ENCODE results near the gene TRIM74. TPM values are rescaled to one million over a fixed set of nuclear protein-coding genes. Genes with fewer than 3 reads are reported as not detected.
"Not testable (repeated sequence)": the region's sequence is repeated elsewhere in the genome, so short reads cannot be mapped to it uniquely, and the experiment has no call there.

The TRIM74 gene
- total RNA-seq, 1 experiment from 2014 or later = 0.26 TPM

DNA sequence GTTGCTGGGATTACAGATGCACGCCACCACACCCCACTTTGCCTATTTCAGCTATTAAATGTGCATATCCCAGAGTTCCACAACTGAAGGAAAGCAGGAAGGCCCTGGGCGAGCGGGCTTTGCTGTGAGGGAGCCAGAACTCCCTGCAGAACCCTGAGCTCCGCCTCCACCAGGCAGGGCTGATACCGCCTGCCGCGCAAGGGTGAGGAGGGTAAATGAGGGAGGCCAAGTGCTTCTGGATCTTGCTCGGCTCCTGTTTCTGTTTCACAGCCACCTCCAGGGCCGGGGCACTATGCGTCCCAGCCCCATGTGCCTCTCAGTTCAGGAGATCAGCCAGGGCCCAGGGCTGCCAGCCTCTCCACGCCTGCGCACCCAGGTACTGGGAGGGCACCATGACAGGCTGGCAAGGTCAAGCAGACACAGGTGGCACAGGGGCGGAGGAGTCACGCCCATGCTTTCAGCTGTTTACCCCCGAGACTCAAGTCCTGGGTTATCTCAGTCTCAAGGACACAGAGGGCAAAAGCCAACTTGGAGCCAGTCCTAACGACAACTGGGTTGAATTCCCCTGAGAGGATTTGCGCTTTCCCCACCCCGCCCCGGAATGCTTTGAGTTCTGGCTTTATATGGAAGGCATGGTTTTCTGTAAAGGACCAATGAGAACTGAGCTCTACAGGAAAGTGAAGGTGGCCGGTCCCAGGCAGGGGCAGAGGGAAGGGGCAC is 8.5 kb downstream of the TRIM74 start:
- intact Hi-C loops (cut with micrococcal nuclease); CTCF ChIA-PET; DNase-seq (ENCODE audit: unreplicated experiment); H3K9me3 Mint-ChIP-seq (ENCODE audit: unreplicated experiment); H3K27me3 Mint-ChIP-seq (ENCODE audit: insufficient read depth, unreplicated experiment); H3K4me3 Mint-ChIP-seq (ENCODE audit: unreplicated experiment); BruUV-seq (replicated peaks); POLR2A ChIA-PET; H3K36me3 Mint-ChIP-seq (ENCODE audit: insufficient read depth, unreplicated experiment); H3K4me1 Mint-ChIP-seq (ENCODE audit: insufficient read depth, unreplicated experiment); H3K27ac Mint-ChIP-seq (ENCODE audit: low read depth, unreplicated experiment): not testable (repeated sequence)

DNA sequence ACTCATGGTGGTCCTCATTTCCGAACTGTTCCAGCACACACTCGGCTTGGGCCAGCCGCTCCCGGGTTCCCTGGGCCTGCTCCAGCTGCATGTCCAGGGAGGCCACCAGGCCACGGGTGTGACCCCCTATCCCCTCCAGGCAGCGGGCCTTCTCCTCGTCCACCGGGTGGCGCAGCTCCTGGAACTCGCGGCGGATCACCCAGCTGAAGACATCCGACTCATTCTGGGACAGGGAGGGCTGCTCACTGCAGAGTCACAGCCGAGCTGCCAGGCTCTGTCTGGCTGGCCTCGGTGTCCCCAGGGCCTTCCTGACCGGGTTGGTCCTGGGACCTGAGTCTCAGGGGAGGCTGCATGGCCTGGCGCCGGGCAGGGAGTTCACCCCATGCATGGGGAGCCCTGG is 9.2 kb downstream of the TRIM74 start:
- DNase-seq (ENCODE audit: unreplicated experiment); H3K4me1 Mint-ChIP-seq (ENCODE audit: insufficient read depth, unreplicated experiment); H3K36me3 Mint-ChIP-seq (ENCODE audit: insufficient read depth, unreplicated experiment); POLR2A ChIA-PET; BruUV-seq (replicated peaks); intact Hi-C loops (cut with micrococcal nuclease); H3K27me3 Mint-ChIP-seq (ENCODE audit: insufficient read depth, unreplicated experiment); H3K27ac Mint-ChIP-seq (ENCODE audit: low read depth, unreplicated experiment); H3K9me3 Mint-ChIP-seq (ENCODE audit: unreplicated experiment); CTCF ChIA-PET; H3K4me3 Mint-ChIP-seq (ENCODE audit: unreplicated experiment): not testable (repeated sequence)

DNA sequence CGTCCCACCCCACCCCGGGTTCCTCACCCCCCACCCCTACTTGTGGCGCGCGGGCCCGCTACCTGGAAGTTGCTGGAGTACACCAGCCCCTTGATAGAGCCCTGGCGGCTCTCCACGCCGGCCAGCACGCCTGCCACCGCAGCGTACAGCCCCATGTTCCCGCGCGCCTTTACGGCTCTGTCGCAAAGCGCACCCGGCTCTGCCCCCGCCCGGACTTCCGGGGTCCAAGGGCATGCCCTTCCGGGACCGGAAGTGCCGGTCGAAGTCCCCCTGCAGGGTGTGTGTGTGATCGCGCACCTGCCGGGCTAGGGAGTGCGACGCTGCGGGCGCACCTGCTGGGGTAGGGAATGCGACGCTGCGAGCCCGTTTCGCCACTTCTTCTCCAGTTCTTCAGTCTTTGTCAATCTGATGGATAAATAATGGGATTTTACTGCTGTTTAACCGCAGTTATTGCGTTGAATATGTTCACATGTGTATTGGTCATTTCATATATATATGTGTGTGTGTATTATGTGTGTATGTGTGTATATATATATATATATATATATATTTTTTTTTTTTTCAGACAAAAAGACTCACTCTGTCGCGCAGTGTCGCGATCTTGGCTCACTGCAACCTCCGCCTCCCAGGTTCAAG is 14.6 kb downstream of the TRIM74 start:
- H3K4me1 Mint-ChIP-seq (ENCODE audit: insufficient read depth, unreplicated experiment); DNase-seq (ENCODE audit: unreplicated experiment); intact Hi-C loops (cut with micrococcal nuclease); BruUV-seq (replicated peaks); POLR2A ChIA-PET; H3K36me3 Mint-ChIP-seq (ENCODE audit: insufficient read depth, unreplicated experiment); H3K27me3 Mint-ChIP-seq (ENCODE audit: insufficient read depth, unreplicated experiment); H3K27ac Mint-ChIP-seq (ENCODE audit: low read depth, unreplicated experiment); H3K9me3 Mint-ChIP-seq (ENCODE audit: unreplicated experiment); CTCF ChIA-PET: not testable (repeated sequence)
- peak overlapping the region; percentile 59 for H3K4me3 Mint-ChIP-seq (ENCODE audit: unreplicated experiment)

DNA sequence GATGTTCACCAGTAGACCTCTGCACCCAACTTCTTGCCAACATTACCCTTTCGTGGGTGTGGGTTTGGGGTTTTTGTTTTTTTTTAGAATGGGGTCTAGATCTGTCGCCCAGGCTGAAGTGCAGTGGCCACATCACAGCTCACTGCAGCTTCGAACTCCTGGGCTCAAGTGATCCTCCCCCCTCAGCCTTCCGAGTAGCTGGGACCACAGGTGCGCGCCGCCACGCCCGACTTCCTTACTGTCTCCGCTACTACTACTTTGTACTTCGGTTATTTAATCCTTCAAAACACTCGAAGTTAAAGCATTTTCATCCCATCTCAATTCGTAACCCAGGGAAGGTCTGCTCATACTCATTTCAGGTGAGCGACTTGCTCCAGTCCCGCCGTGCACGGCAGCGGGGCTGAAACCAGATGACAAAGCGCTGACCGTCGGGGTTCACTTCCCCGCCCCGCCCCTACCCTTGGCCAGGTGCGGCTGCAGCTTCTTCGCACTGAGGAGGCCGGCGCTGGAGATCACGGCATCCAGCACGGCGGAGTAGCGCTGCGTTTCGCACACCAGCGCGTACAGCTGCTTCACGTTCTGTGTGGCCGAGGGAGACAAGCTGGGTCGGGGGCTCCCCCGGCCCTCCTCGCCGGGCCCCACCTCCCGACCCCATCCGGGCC is 15.2 kb downstream of the TRIM74 start:
- H3K4me1 Mint-ChIP-seq (ENCODE audit: insufficient read depth, unreplicated experiment); POLR2A ChIA-PET; CTCF ChIA-PET; DNase-seq (ENCODE audit: unreplicated experiment); H3K36me3 Mint-ChIP-seq (ENCODE audit: insufficient read depth, unreplicated experiment); H3K27ac Mint-ChIP-seq (ENCODE audit: low read depth, unreplicated experiment); H3K27me3 Mint-ChIP-seq (ENCODE audit: insufficient read depth, unreplicated experiment); H3K9me3 Mint-ChIP-seq (ENCODE audit: unreplicated experiment); intact Hi-C loops (cut with micrococcal nuclease): not testable (repeated sequence)
- BruUV-seq (replicated peaks) = TSS peak; percentile 55
- H3K4me3 Mint-ChIP-seq (ENCODE audit: unreplicated experiment) = peak overlapping the region; percentile 40

DNA sequence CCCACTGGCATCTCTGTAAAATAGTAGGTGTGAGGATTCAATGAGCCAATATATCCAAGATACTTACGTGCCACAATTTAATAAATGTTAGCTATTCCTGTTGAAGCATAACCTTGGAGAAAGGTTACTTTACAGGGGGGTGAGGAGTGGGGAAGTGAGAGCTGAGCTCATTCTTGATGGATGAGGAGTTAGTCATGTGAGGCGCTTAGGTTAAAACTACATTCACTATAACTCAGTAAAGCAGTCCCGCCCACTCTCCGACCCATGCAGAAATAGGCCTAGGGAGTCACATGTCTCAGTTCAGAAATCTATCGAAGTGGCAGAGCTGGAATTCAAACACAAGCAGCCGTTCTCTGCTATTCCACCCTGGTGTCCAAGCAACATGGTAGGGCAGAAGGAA is 18.8 kb downstream of the TRIM74 start:
- DNase-seq (ENCODE audit: unreplicated experiment); CTCF ChIA-PET; BruUV-seq (replicated peaks); H3K27ac Mint-ChIP-seq (ENCODE audit: low read depth, unreplicated experiment); H3K36me3 Mint-ChIP-seq (ENCODE audit: insufficient read depth, unreplicated experiment); intact Hi-C loops (cut with micrococcal nuclease); POLR2A ChIA-PET; H3K4me3 Mint-ChIP-seq (ENCODE audit: unreplicated experiment); H3K4me1 Mint-ChIP-seq (ENCODE audit: insufficient read depth, unreplicated experiment); H3K27me3 Mint-ChIP-seq (ENCODE audit: insufficient read depth, unreplicated experiment); H3K9me3 Mint-ChIP-seq (ENCODE audit: unreplicated experiment): not testable (repeated sequence)

DNA sequence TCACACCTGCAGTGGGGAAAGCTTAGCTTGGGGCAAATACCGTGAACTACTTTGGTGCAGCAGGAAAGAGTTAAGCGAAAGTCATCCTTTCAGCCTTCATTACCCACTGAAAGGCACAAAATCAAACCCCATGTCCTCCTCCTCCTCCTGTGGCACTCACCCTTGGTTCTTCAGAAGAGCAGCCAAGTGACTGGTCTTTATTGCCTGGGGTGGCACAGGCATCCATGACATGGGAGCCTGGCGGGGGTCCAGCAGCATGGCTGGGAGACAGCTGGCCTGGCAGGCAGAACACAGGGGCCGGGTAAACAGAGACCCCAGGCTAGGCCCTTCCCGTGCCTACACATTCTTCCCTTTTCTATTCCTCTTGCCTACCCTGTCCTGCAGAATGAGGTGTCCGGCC is 19.6 kb downstream of the TRIM74 start:
- H3K4me1 Mint-ChIP-seq (ENCODE audit: insufficient read depth, unreplicated experiment); H3K9me3 Mint-ChIP-seq (ENCODE audit: unreplicated experiment); DNase-seq (ENCODE audit: unreplicated experiment); H3K27ac Mint-ChIP-seq (ENCODE audit: low read depth, unreplicated experiment); H3K4me3 Mint-ChIP-seq (ENCODE audit: unreplicated experiment); POLR2A ChIA-PET; BruUV-seq (replicated peaks); intact Hi-C loops (cut with micrococcal nuclease); H3K36me3 Mint-ChIP-seq (ENCODE audit: insufficient read depth, unreplicated experiment); CTCF ChIA-PET; H3K27me3 Mint-ChIP-seq (ENCODE audit: insufficient read depth, unreplicated experiment): not testable (repeated sequence)

DNA sequence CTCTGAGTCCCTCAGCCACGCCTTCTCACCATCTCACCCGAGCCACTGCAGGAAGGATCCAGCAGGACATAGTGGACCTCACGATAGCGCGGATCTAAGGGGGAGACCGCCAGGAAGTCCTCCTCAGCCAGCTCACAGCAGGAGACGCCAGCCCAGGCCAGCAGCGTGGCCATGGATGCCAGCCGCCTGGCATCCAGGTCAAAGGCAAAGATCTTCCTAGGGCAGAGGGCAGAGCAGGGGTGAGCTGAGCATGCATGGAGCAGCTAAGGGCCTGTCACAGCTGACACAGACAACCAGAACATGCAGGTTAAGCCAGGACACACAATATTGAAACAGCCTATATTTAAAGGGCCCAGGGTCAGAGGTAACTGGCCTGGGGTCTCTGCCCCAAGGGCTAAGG is 20.0 kb downstream of the TRIM74 start:
- DNase-seq (ENCODE audit: unreplicated experiment); CTCF ChIA-PET; H3K4me1 Mint-ChIP-seq (ENCODE audit: insufficient read depth, unreplicated experiment); H3K4me3 Mint-ChIP-seq (ENCODE audit: unreplicated experiment); H3K27ac Mint-ChIP-seq (ENCODE audit: low read depth, unreplicated experiment); H3K9me3 Mint-ChIP-seq (ENCODE audit: unreplicated experiment); H3K27me3 Mint-ChIP-seq (ENCODE audit: insufficient read depth, unreplicated experiment); H3K36me3 Mint-ChIP-seq (ENCODE audit: insufficient read depth, unreplicated experiment); BruUV-seq (replicated peaks); intact Hi-C loops (cut with micrococcal nuclease); POLR2A ChIA-PET: not testable (repeated sequence)

DNA sequence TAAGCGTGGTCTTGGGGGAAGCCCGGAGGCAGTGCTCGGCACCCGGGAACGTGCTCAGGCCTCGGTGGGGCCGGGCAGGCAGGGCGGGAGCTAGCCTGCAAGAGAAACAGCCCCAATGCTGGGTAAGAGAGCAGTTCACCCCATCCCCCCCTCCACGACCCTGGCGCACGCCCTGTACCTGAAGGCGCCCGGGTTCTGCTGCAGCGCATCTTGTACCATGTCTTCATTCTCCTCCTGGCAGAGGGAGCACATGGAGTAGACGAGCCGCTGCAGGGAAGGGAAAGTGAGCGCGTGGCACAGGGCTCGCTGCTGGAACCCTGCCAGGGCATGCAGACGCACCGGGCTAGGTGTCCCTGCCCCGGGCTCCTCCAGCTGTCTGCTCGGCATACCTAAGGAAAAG is 20.6 kb downstream of the TRIM74 start:
- H3K4me3 Mint-ChIP-seq (ENCODE audit: unreplicated experiment); DNase-seq (ENCODE audit: unreplicated experiment); H3K27me3 Mint-ChIP-seq (ENCODE audit: insufficient read depth, unreplicated experiment); H3K27ac Mint-ChIP-seq (ENCODE audit: low read depth, unreplicated experiment); POLR2A ChIA-PET; H3K4me1 Mint-ChIP-seq (ENCODE audit: insufficient read depth, unreplicated experiment); intact Hi-C loops (cut with micrococcal nuclease); CTCF ChIA-PET; BruUV-seq (replicated peaks); H3K9me3 Mint-ChIP-seq (ENCODE audit: unreplicated experiment): not testable (repeated sequence)
- peaks cover 10% of the 10 kb centered on the region for H3K36me3 Mint-ChIP-seq (ENCODE audit: insufficient read depth, unreplicated experiment)

DNA sequence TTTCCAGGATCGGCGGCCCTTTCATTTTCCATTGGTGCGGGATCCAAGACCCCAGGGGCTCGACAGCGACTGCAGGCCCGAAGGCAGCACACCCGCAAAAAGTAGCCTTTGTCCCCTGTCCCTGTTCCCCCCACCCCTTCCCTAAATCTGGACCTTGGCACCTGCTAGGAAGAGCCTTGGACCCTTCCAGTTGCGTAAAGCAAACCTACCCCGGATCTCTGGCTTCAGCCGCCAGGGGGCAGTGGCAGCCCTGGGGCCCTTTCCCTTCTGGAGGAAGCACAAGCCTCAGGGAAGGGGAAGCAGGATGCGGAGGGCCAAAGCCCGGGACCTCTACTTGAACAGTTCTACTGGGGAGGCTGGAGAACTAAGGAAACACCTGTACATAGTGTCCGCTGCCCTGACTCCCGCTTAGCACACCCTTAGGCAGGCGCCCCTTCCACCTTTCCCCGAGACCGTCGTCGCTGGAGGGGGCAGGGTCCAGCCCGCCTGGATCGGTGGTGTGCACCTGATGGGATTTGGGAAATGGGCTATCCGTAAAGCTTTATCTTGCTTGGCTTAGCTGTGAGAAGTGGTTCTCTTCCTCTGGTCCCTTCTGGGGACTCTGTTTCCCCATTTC is 23.0 kb downstream of the TRIM74 start:
- peaks cover 19% of the 10 kb centered on the region for H3K36me3 Mint-ChIP-seq (ENCODE audit: insufficient read depth, unreplicated experiment)
- H3K4me1 Mint-ChIP-seq (ENCODE audit: insufficient read depth, unreplicated experiment); intact Hi-C loops (cut with micrococcal nuclease); H3K9me3 Mint-ChIP-seq (ENCODE audit: unreplicated experiment); DNase-seq (ENCODE audit: unreplicated experiment); CTCF ChIA-PET; H3K27me3 Mint-ChIP-seq (ENCODE audit: insufficient read depth, unreplicated experiment); BruUV-seq (replicated peaks); H3K4me3 Mint-ChIP-seq (ENCODE audit: unreplicated experiment); H3K27ac Mint-ChIP-seq (ENCODE audit: low read depth, unreplicated experiment); POLR2A ChIA-PET: not testable (repeated sequence)
